ENCODE results near the gene RDH14. TPM values are rescaled to one million over a fixed set of nuclear protein-coding genes. Genes with fewer than 3 reads are reported as not detected.
A peak's percentile ranks its signal among the peaks of the same experiment; 100 is the strongest.

Gene RDH14
- total and polyA plus RNA-seq, 2 experiments from 2014 or later = 38.1 to 40.6 TPM

GRCh38 chr2:18597618-18598017 lies 37.2 kb upstream of the RDH14 start:
- H3K9me2 ChIP-seq (ENCODE audit: insufficient read depth) = 0 out of 2 replicates have a peak, but pooled peaks cover 8% of the 10 kb centered on the region
- no peak overlapping the region for H3K4me3 ChIP-seq
- H3K79me2 ChIP-seq (replicated peaks; ENCODE audit: insufficient read depth) = no peaks in the 10 kb centered on the region
- DNase-seq (ENCODE audit: low spot score) (no peak), ATAC-seq (no peak)
- no peaks in the 10 kb centered on the region for H3K36me3 ChIP-seq (ENCODE audit: insufficient read depth)
- no peaks in the 10 kb centered on the region for H3K4me1 ChIP-seq (ENCODE audit: insufficient read depth)
- H3K27me3 ChIP-seq (ENCODE audit: insufficient read depth) = no peaks in the 10 kb centered on the region
- H3K36me3 Mint-ChIP-seq (ENCODE audit: low read depth) = no peaks in the 10 kb centered on the region
- no peak overlapping the region for H3K4me3 Mint-ChIP-seq
- no peaks in the 10 kb centered on the region for H3K9me3 Mint-ChIP-seq
- no peak overlapping the region for H3K27ac Mint-ChIP-seq
- no peak overlapping the region for H3K27ac ChIP-seq (ENCODE audit: low read depth)
- no peak for TF ChIP-seq STAT1 (IDR thresholded peaks at IDR 0.05; ENCODE audit: unreplicated experiment)
- H4K20me1 ChIP-seq (replicated peaks; ENCODE audit: insufficient read depth) = no peaks in the 10 kb centered on the region; the same call in 1 of the 2 replicates
- H3K27me3 Mint-ChIP-seq (ENCODE audit: insufficient read depth, low read depth, poor library complexity) = no peaks in the 10 kb centered on the region
- no peak overlapping the region for H3K4me2 ChIP-seq
- H3K4me1 Mint-ChIP-seq = no peaks in the 10 kb centered on the region
- H2AFZ ChIP-seq = no peak overlapping the region
- no peaks in the 10 kb centered on the region for H3F3A ChIP-seq (replicated peaks; ENCODE audit: low read depth)

- Mint-ChIP-seq H3K4me1 (no peaks in the 10 kb centered on the region), H3K27ac (no peak overlapping the region), H3K9me3 (no peaks in the 10 kb centered on the region), H3K36me3 (ENCODE audit: low read depth) (no peaks in the 10 kb centered on the region), H3K27me3 (ENCODE audit: insufficient read depth, low read depth, poor library complexity) (no peaks in the 10 kb centered on the region), H3K4me3 (no peak overlapping the region)
- Histone ChIP-seq H3K4me1 (ENCODE audit: insufficient read depth) (no peaks in the 10 kb centered on the region), H3K27ac (ENCODE audit: low read depth) (no peak overlapping the region), H3K9me2 (ENCODE audit: insufficient read depth) (0 out of 2 replicates have a peak, but pooled peaks cover 8% of the 10 kb centered on the region), H3K27me3 (ENCODE audit: insufficient read depth) (no peaks in the 10 kb centered on the region), H3F3A (replicated peaks; ENCODE audit: low read depth) (no peaks in the 10 kb centered on the region), H4K20me1 (replicated peaks; ENCODE audit: insufficient read depth) (no peaks in the 10 kb centered on the region), H3K4me2 (no peak overlapping the region), H3K4me3 (no peak overlapping the region), H3K79me2 (replicated peaks; ENCODE audit: insufficient read depth) (no peaks in the 10 kb centered on the region), H3K36me3 (ENCODE audit: insufficient read depth) (no peaks in the 10 kb centered on the region), H2AFZ (no peak overlapping the region)
- TF ChIP-seq POLR2AphosphoS5 (IDR thresholded peaks at IDR 0.05; ENCODE audit: low read depth) = no peak
- DNase-seq (ENCODE audit: low spot score) (no peak), ATAC-seq (no peak)
These were observed 36.5 kb upstream of the RDH14 start for GRCh38 chr2:18596993-18597392.

- H3K4me2 ChIP-seq = no peak overlapping the region
- H3K36me3 Mint-ChIP-seq (ENCODE audit: low read depth) = no peaks in the 10 kb centered on the region
- H4K20me1 ChIP-seq (replicated peaks; ENCODE audit: insufficient read depth) = no peaks in the 10 kb centered on the region
- no peaks in the 10 kb centered on the region for H3K4me1 ChIP-seq (ENCODE audit: insufficient read depth)
- H3K4me1 Mint-ChIP-seq = no peaks in the 10 kb centered on the region
- H3K9me3 Mint-ChIP-seq = no peaks in the 10 kb centered on the region
- H3K4me3 Mint-ChIP-seq = no peak overlapping the region
- ATAC-seq = no peak
- no peak overlapping the region for H2AFZ ChIP-seq
- no peaks in the 10 kb centered on the region for H3K27me3 Mint-ChIP-seq (ENCODE audit: insufficient read depth, low read depth, poor library complexity)
- no peak overlapping the region for H3K27ac ChIP-seq (ENCODE audit: low read depth)
- H3K4me3 ChIP-seq = no peak overlapping the region
- H3K79me2 ChIP-seq (replicated peaks; ENCODE audit: insufficient read depth) = no peaks in the 10 kb centered on the region
- H3F3A ChIP-seq (replicated peaks; ENCODE audit: low read depth) = no peaks in the 10 kb centered on the region
- no peaks in the 10 kb centered on the region for H3K27me3 ChIP-seq (ENCODE audit: insufficient read depth)
- H3K27ac Mint-ChIP-seq = no peak overlapping the region
- peak; percentile 10 for DNase-seq (ENCODE audit: low spot score)
- H3K36me3 ChIP-seq (ENCODE audit: insufficient read depth) = no peaks in the 10 kb centered on the region
- H3K9me2 ChIP-seq (ENCODE audit: insufficient read depth) = 0 out of 2 replicates have a peak, but pooled peaks cover 12% of the 10 kb centered on the region
- TF ChIP-seq CTCF (conservative IDR thresholded peaks at IDR 0.05; ENCODE audit: low read depth in 2 of 2) (no peak), STAT1 (IDR thresholded peaks at IDR 0.05; ENCODE audit: unreplicated experiment) (no peak), EZH2 (IDR thresholded peaks at IDR 0.05; ENCODE audit: low read depth, unreplicated experiment) (no peak), ZNF331 (CRISPR knock-in tag; IDR thresholded peaks at IDR 0.05; ENCODE audit: low read depth) (no peak), ETS1 (IDR thresholded peaks at IDR 0.05) (no peak), JUNB (IDR thresholded peaks at IDR 0.05; ENCODE audit: unreplicated experiment) (no peak), ZNF114 (CRISPR knock-in tag; IDR thresholded peaks at IDR 0.05) (no peak)
- TF ChIP-seq, protein P1, sequence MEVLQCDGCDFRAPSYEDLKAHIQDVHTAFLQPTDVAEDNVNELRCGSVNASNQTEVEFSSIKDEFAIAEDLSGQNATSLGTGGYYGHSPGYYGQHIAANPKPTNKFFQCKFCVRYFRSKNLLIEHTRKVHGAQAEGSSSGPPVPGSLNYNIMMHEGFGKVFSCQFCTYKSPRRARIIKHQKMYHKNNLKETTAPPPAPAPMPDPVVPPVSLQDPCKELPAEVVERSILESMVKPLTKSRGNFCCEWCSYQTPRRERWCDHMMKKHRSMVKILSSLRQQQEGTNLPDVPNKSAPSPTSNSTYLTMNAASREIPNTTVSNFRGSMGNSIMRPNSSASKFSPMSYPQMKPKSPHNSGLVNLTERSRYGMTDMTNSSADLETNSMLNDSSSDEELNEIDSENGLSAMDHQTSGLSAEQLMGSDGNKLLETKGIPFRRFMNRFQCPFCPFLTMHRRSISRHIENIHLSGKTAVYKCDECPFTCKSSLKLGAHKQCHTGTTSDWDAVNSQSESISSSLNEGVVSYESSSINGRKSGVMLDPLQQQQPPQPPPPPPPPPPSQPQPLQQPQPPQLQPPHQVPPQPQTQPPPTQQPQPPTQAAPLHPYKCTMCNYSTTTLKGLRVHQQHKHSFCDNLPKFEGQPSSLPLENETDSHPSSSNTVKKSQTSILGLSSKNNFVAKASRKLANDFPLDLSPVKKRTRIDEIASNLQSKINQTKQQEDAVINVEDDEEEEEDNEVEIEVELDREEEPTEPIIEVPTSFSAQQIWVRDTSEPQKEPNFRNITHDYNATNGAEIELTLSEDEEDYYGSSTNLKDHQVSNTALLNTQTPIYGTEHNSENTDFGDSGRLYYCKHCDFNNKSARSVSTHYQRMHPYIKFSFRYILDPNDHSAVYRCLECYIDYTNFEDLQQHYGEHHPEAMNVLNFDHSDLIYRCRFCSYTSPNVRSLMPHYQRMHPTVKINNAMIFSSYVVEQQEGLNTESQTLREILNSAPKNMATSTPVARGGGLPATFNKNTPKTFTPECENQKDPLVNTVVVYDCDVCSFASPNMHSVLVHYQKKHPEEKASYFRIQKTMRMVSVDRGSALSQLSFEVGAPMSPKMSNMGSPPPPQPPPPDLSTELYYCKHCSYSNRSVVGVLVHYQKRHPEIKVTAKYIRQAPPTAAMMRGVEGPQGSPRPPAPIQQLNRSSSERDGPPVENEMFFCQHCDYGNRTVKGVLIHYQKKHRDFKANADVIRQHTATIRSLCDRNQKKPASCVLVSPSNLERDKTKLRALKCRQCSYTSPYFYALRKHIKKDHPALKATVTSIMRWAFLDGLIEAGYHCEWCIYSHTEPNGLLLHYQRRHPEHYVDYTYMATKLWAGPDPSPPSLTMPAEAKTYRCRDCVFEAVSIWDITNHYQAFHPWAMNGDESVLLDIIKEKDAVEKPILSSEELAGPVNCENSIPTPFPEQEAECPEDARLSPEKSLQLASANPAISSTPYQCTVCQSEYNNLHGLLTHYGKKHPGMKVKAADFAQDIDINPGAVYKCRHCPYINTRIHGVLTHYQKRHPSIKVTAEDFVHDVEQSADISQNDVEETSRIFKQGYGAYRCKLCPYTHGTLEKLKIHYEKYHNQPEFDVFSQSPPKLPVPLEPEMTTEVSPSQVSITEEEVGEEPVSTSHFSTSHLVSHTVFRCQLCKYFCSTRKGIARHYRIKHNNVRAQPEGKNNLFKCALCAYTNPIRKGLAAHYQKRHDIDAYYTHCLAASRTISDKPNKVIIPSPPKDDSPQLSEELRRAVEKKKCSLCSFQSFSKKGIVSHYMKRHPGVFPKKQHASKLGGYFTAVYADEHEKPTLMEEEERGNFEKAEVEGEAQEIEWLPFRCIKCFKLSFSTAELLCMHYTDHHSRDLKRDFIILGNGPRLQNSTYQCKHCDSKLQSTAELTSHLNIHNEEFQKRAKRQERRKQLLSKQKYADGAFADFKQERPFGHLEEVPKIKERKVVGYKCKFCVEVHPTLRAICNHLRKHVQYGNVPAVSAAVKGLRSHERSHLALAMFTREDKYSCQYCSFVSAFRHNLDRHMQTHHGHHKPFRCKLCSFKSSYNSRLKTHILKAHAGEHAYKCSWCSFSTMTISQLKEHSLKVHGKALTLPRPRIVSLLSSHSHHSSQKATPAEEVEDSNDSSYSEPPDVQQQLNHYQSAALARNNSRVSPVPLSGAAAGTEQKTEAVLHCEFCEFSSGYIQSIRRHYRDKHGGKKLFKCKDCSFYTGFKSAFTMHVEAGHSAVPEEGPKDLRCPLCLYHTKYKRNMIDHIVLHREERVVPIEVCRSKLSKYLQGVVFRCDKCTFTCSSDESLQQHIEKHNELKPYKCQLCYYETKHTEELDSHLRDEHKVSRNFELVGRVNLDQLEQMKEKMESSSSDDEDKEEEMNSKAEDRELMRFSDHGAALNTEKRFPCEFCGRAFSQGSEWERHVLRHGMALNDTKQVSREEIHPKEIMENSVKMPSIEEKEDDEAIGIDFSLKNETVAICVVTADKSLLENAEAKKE (CRISPR knock-in tag; IDR thresholded peaks at IDR 0.05) = no peak
These were observed 33.0 kb upstream of the RDH14 start for GRCh38 chr2:18593496-18593895.
